Measurements from ENCODE around the gene SPACA1.

DNA sequence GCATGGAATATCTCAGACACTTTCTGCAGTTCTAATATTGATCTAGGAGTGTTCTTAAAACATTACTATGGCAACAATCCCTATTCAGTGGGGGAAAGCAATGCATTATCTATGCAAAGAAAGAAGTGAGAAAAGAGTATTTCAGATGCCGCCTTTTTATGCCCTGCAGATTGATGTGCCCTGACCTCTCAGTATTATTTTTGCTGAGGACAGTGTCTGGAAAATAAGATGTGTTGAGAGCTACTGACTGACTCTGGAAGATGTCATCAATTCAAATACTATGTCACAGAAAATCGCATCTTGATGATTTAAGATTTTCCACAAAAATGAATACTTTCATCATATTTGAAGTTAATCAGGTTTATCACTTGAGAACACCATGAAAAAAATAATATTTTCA is 22.9 kb upstream of the SPACA1 start:
- no peak for TF ChIP-seq POLR2A (IDR thresholded peaks at IDR 0.05)
- TF ChIP-seq, protein P1, sequence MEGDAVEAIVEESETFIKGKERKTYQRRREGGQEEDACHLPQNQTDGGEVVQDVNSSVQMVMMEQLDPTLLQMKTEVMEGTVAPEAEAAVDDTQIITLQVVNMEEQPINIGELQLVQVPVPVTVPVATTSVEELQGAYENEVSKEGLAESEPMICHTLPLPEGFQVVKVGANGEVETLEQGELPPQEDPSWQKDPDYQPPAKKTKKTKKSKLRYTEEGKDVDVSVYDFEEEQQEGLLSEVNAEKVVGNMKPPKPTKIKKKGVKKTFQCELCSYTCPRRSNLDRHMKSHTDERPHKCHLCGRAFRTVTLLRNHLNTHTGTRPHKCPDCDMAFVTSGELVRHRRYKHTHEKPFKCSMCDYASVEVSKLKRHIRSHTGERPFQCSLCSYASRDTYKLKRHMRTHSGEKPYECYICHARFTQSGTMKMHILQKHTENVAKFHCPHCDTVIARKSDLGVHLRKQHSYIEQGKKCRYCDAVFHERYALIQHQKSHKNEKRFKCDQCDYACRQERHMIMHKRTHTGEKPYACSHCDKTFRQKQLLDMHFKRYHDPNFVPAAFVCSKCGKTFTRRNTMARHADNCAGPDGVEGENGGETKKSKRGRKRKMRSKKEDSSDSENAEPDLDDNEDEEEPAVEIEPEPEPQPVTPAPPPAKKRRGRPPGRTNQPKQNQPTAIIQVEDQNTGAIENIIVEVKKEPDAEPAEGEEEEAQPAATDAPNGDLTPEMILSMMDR (IDR thresholded peaks at IDR 0.05): no peak
- no peak for TF ChIP-seq EP300 (IDR thresholded peaks at IDR 0.05)
- no peak for TF ChIP-seq POLR2AphosphoS5 (IDR thresholded peaks at IDR 0.05)

Measured in upper lobe of left lung (tissue), 4 donors.